Measurements from ENCODE around the gene USP54. TPM values are rescaled to one million over a fixed set of nuclear protein-coding genes. Genes with fewer than 3 reads are reported as not detected.

USP54 gene
- total RNA-seq, 4 donors from 2014 or later, result 10.6 to 73.7 (median 40.5) TPM

DNA sequence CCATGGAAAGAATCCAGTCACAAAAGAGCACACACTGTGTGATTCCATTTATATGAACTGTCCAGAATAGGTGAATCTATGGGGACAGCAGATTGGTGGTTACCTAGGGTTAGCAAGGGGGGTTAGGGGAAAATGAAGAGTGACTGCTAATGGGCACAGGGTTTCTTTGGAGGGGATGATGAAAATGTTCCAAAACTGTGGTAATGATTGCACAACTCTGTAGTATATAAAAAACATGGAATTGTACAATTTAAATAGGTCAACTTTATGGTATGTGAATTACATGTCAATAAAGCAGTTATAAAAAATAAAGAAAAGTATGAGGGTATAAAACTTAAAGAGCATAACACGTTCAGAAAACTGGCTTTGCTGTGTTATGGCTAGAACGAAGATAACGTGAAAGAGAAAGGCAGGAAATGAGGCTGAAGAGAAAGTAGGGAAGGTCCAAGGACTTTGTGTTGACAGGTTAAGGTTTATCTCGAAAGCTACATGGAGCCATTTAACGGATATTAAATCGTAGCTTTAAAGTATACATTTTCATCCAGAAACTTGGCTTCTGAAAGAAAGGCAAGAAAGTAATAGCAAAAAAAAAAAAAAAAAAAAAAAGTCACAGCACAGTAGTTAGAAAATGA lies 131.3 kb downstream of the USP54 start:
- Histone ChIP-seq H3K36me3 (no peaks in the 10 kb centered on the region), H3K4me1 (no peaks in the 10 kb centered on the region), H3K27ac (no peak overlapping the region), H3K27me3 (no peaks in the 10 kb centered on the region), H3K9me3 (no peaks in the 10 kb centered on the region), H3K4me3 (no peak overlapping the region)
- DNase-seq, result no peak
- TF ChIP-seq POLR2A (IDR thresholded peaks at IDR 0.05), result no peak
- TF ChIP-seq, protein P1, sequence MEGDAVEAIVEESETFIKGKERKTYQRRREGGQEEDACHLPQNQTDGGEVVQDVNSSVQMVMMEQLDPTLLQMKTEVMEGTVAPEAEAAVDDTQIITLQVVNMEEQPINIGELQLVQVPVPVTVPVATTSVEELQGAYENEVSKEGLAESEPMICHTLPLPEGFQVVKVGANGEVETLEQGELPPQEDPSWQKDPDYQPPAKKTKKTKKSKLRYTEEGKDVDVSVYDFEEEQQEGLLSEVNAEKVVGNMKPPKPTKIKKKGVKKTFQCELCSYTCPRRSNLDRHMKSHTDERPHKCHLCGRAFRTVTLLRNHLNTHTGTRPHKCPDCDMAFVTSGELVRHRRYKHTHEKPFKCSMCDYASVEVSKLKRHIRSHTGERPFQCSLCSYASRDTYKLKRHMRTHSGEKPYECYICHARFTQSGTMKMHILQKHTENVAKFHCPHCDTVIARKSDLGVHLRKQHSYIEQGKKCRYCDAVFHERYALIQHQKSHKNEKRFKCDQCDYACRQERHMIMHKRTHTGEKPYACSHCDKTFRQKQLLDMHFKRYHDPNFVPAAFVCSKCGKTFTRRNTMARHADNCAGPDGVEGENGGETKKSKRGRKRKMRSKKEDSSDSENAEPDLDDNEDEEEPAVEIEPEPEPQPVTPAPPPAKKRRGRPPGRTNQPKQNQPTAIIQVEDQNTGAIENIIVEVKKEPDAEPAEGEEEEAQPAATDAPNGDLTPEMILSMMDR (IDR thresholded peaks at IDR 0.05), result no peak
- intact Hi-C loops (cut with DNase I; ENCODE audit: low total_unique reads), result no loop called here

DNA sequence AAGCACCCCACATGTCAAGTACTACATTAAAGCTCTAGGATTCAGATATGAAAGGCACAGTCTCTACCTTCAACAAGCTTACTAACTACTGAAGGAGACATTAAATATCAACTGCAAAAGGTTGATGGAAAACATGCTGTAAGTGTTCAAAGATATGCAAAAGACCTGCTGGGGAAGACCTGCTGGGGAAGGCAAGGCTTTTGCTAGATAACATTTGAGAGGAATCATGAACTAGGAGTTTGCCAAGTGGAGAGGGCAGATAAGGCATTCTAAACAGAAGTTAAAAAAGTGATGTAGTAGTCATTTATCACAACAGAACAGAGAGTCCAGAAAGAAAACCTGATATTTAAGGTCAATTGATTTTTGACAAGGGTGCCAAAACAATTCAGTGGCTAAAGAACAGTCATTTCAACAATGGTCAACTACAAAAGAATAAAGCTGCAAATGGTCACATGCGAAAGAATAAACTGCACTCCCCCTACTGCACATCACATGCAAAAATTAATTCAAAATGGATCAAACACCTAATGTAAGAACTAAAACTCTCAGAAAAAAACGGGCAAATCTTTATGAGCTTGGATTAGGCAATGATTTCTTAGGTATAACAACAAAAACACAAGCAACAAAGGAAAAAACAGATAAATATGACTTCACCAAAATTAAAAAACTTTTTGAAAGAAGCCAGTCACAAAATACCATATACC lies 134.8 kb downstream of the USP54 start:
- no peaks in the 10 kb centered on the region for H3K27me3 ChIP-seq
- no peak for DNase-seq
- TF ChIP-seq POLR2A (IDR thresholded peaks at IDR 0.05), result no peak
- TF ChIP-seq, protein P1 (IDR thresholded peaks at IDR 0.05), result no peak
- H3K27ac ChIP-seq, result no peak overlapping the region
- H3K4me1 ChIP-seq, result no peaks in the 10 kb centered on the region
- no peak overlapping the region for H3K4me3 ChIP-seq
- intact Hi-C loops (cut with DNase I; ENCODE audit: low total_unique reads), result no loop called here
- H3K9me3 ChIP-seq, result no peaks in the 10 kb centered on the region
- no peaks in the 10 kb centered on the region for H3K36me3 ChIP-seq

DNA sequence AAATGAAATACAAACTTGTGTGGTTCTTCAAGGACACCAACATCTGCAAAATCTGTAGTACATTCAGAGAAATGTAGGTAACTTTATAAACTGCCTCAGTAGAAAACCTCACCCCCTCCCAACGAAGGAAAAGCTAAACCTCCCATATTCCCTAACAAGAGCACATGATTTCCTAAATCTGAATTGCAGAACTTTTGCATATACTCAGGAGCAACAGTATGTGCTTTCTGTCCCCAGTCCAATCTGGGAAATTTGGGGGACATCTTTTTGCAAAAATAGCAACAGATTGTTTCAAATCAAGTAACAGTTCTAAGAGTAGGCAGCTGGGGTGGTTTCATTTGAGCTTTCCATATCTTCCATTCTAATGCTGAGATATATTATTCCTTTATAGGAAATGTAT lies 142.0 kb downstream of the USP54 start:
- no peak overlapping the region for H3K27ac ChIP-seq
- H3K4me1 ChIP-seq, result no peaks in the 10 kb centered on the region
- no peaks in the 10 kb centered on the region for H3K36me3 ChIP-seq
- H3K27me3 ChIP-seq, result no peaks in the 10 kb centered on the region
- H3K9me3 ChIP-seq, result no peaks in the 10 kb centered on the region
- intact Hi-C loops (cut with DNase I; ENCODE audit: low total_unique reads), result no loop called here
- H3K4me3 ChIP-seq, result no peak overlapping the region
- no peak for DNase-seq
- TF ChIP-seq POLR2A (IDR thresholded peaks at IDR 0.05), result no peak
- TF ChIP-seq, protein P1 (IDR thresholded peaks at IDR 0.05), result no peak

DNA sequence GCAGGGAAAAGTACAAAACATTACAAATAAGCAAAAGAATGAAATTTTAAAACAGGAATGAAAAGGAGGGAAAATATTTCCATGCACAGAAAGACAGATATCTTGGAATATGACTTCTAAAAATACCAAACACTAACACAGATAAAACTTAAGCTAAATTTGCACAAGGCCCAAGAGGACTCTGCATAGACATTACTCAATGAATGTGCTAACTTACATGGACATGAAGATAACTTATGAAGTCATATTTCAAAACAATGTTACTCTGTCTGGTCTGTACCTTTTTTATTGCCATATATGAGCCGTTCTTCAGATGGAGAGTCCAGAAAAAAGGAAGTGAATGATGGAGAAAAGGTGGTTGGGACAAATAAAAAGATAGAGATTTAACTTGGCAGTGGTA lies 142.8 kb downstream of the USP54 start:
- no peaks in the 10 kb centered on the region for H3K4me1 ChIP-seq
- intact Hi-C loops (cut with DNase I; ENCODE audit: low total_unique reads), result no loop called here
- no peaks in the 10 kb centered on the region for H3K9me3 ChIP-seq
- no peak overlapping the region for H3K4me3 ChIP-seq
- H3K36me3 ChIP-seq, result no peaks in the 10 kb centered on the region
- TF ChIP-seq, protein P1 (IDR thresholded peaks at IDR 0.05), result no peak
- TF ChIP-seq POLR2A (IDR thresholded peaks at IDR 0.05), result no peak
- H3K27ac ChIP-seq, result no peak overlapping the region
- H3K27me3 ChIP-seq, result no peaks in the 10 kb centered on the region
- DNase-seq, result no peak

Small RNA genes within 50 kb of the gene (small RNA-seq; reads per million reads assigned to genes)
- not detected for gene RNU6-883P

Other genes starting within 250 kb of the USP54 start
- gene CFAP70, start 232.5 kb downstream of the USP54 start, total RNA-seq, result 10 to 100 TPM in 1 of 4 donors, 1 to 10 TPM in 3; 1.5 to 11.3 (median 3.0) TPM
- gene ANXA7, start 177.3 kb downstream of the USP54 start, total RNA-seq, result 100 to 1,000 TPM in 1 of 4 donors, 10 to 100 TPM in 3; 42.3 to 106 (median 65.6) TPM
- 1 to 10 TPM in 2 of 4 donors, under 1 TPM in 1, not detected in 1; 0.51 to 7.3 (median 5.5) TPM for gene MSS51, start 157.8 kb downstream of the USP54 start, total RNA-seq
- 10 to 100 TPM; 40.0 to 80.5 (median 70.1) TPM for gene PPP3CB, start 95.3 kb downstream of the USP54 start, total RNA-seq
- 1 to 10 TPM in 2 of 4 donors, not detected in 2; 1.6 to 1.7 TPM for gene MYOZ1, start 50.1 kb upstream of the USP54 start, total RNA-seq
- under 1 TPM in 1 of 4 donors, not detected in 3; 0.37 TPM for gene SYNPO2L, start 64.7 kb upstream of the USP54 start, total RNA-seq
- 10 to 100 TPM in 1 of 4 donors, 1 to 10 TPM in 2, under 1 TPM in 1; 0.77 to 11.2 (median 3.7) TPM for gene AGAP5, start 106.8 kb upstream of the USP54 start, total RNA-seq
- 10 to 100 TPM; 25.3 to 75.9 (median 40.1) TPM for gene SEC24C, start 153.0 kb upstream of the USP54 start, total RNA-seq
- gene CHCHD1, start 190.7 kb upstream of the USP54 start, total RNA-seq, result 10 to 100 TPM in 2 of 4 donors, 1 to 10 TPM in 2; 7.1 to 15.3 (median 11.0) TPM
- 100 to 1,000 TPM in 2 of 4 donors, 10 to 100 TPM in 2; 61.4 to 112 (median 91.1) TPM for gene ZSWIM8, start 194.3 kb upstream of the USP54 start, total RNA-seq
- gene NDST2, start 220.3 kb upstream of the USP54 start, total RNA-seq, result 10 to 100 TPM in 3 of 4 donors, 1 to 10 TPM in 1; 5.9 to 47.8 (median 14.1) TPM

Measured in uterus (tissue), 4 donors.